Activated gamma-delta T cell (primary cell): ENCODE measurements around the gene PPARA.

Experiments used
- DNase-seq: peaks from one replicate; lab custom pipeline; 2025; lab: John Stamatoyannopoulos, UW

The PPARA gene

DNA sequence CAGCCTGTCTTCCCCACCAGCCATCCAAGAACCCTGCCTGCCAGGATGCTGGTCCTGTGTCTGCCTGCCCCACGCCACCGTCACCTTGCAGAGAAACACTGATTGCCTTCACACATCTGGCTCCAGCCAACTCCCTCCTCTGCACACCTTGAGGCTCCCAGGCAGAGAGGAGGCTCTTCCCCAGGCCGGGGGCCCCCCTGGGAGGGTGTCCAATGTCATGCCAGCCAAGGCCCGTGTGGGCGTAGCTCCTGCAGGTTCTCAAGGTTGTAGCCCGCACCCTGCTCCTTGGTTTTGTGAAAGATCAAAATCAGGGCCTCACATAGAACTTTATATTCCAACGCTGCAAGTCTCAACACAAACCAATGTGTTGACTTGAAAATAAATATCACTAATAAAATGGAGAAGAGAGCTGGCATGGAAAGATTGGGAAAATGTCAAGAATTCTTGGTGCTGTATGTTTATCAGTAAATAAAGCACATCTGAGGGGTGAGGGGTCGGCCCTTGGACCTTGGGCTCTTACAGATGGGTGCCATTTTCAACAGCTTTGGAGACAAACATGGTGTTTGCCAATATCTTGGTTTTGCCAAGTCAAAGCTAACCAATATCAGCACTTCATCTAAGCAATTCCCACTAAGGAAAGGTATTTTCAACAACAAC, 6.7 kb upstream of the PPARA start:
- DNase-seq: no peak

DNA sequence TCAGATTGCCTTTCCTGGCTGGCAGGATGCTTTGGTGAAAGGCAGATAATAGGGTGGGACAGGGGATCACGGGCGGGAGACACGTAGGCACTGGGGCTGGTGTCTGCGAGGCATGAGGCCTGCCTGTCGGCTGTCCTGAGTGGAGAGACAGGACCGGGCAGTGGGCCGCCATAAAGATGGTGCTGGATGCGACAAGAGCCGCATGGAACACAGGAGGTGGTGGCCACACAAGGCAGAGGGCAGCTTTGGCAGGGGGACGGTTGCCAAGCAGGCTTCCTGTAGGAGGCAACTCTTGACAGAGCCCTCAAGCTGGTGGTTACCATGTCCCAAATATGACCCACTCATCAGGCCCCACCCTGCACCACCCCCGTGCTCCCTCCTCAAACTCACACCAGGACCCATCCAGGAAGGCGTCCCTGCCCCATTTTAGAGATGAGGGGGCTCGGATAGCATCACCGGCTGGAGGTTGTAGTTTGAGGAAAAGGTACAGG, 4.9 kb upstream of the PPARA start:
- DNase-seq: no peak

DNA sequence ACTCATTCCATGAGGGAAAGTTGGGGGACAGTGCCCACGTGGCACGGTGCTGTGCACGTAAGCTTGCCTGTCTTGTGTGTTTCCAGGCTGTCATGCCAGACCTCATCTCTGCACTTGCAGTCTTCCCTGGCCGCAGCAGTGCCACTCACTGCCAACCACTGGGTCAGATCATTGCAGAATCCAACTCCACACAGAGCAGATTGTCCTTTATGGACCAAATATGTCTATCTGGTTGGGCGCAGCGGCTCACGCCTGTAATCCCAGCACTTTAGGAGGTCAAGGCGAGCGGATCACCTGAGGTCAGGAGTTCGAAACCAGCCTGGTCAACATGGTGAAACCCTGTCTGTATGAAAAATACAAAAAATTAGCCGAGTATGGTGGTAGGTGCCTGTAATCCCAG, 4.4 kb upstream of the PPARA start:
- DNase-seq: no peak

DNA sequence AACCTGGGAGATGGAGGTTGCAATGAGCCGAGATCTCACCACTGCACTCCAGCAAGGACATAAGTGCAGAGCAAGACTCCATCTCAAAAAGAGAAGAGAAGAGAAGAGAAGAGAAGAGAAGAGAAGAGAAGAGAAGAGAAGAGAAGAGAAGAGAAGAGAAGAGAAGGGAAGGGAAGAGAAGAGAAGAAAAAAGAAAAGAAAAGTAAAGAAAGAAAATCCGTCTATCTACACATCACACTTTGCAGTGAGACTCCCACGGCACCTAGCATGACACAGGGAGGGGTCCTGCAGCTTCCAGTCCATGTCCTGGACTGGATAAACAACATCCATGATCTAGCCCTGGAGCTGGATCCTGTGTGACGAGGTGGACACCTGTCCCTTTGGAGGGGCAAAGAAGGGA, 4.0 kb upstream of the PPARA start:
- DNase-seq: no peak

DNA sequence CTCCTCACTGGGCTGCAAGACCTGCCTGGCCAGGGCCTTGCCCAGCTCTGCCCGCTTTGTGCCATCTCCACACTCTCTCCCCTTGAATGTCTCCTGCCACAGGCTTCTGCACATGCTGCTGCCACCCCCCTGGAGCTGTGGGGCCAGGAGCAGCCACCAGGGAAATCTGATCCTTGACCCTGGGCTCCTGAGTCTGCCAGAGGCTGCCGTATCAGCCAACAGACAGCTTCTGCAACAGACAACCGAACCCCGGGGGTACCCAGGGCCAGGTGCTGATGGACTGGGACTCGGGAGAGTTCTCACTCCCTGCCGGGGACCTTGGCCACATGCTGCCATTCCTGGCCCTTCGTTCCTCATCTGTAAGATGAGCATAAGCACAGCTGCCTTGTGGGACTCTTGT, 3.3 kb upstream of the PPARA start:
- no peak for DNase-seq

DNA sequence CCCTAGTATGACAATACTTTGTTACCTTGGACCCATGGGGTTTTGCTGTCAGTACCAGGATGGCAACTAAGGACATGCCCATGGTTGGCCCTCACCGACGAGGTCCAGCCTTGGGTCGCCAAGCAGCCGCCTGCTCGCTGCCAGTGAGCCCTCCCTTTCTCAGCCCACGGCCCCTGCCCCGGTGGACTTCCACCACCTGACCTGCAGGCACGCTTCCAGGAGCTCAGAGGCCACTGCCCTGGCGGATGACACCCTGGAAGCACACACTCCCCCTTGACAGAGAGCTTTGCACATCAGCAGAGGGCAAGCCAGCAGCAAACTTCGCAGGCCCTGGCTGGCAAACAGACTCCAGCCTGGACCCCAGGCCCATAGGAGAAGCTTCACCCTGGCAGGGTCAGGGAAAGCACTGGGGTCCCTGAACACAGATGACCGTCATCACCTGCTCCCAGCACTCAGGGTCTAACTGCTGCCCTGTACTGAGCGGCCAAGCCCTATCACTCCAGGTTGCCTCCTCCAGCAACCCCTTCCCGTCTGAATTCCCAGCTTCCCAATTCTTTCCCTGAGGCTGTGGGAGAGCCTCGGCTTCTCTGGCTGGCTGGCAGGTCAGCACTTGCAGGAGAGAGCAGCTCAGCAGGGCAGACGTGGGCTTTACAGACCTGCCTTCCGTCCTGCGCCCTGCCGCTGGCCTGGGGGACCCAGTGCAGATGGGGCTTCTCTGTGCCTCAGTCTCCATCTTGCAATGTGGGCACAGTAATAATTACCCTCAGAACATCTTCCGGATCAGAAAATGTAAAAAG, 2.7 kb upstream of the PPARA start:
- DNase-seq: no peak

DNA sequence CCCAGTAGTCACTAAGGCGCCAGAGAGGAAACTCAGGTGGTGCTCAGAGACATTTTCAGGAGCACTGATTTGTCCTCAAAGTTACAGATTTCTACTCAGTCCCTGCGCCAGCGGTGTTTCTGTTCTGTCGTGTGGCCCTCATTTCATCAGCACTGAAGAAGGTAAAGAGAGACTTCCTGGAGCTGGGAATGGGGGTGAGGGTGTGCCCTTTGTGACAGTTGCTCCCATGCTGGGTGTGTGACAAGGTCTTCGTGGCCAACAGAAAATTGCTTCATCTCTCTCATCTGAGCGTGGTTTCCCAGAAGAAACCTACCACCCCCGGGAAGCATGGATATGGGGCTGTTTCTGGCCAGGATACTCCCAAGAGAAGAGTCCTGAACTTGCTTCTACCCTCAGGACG, 2.0 kb upstream of the PPARA start:
- no peak for DNase-seq

DNA sequence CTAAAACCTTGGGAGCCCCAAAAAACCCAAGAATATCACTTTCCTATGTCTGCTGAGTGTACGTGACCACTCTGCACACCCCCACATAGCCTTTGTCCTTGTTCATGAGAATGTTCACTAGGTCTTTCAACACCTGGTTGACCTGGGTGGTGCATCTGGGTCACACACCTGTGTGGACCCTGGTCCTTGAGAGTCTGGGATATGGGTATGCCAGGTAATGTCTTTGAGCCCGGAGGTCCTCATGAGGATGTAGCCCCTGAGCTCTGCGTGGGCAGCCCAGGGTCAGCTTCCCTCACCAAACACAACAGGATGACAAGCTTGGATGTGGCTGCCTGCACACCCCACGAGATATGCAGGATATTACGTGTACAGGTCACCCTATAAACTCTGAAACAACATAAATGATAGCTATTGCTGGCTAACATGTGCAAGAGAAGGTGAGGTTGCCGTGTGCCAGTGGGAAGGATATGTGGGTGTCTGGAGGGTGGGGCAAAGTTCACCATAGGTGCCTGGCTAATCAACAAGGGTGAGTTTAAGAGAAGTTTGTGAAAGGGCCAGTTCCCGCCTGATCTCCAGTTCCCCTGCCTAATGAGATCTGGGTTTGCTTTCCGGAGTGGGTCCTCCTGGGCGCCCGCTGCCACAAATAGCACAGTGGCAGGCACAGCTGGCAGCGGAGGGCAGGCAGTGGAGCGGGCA, 1.4 kb upstream of the PPARA start:
- no peak for DNase-seq

DNA sequence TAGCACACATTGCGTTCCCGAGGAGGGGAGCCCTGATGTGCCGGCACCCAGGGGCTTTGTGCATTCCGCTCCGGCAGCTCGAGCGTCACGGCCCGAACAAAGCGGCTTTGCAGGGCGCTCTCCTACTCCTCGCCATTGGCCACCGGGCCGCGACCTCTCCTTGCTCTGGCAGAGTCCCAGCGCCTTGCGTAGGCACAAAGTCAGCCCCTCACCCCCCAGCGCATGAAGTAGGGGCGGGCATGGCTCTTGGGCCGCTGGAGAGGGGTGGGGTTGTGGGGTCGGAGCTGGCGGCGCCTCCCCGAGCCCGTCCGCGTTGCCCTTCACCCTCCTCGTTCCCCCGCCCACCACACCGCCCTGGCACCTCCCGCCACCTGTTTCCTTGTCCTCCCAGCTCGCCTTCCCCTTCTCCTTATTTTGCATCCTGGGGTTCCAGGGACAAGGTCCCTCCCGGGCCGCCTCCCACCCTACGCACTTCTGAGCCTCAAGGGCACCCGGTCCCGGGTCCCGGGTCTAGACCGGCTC, 753 bp upstream of the PPARA start:
- peak; percentile 39 for DNase-seq

DNA sequence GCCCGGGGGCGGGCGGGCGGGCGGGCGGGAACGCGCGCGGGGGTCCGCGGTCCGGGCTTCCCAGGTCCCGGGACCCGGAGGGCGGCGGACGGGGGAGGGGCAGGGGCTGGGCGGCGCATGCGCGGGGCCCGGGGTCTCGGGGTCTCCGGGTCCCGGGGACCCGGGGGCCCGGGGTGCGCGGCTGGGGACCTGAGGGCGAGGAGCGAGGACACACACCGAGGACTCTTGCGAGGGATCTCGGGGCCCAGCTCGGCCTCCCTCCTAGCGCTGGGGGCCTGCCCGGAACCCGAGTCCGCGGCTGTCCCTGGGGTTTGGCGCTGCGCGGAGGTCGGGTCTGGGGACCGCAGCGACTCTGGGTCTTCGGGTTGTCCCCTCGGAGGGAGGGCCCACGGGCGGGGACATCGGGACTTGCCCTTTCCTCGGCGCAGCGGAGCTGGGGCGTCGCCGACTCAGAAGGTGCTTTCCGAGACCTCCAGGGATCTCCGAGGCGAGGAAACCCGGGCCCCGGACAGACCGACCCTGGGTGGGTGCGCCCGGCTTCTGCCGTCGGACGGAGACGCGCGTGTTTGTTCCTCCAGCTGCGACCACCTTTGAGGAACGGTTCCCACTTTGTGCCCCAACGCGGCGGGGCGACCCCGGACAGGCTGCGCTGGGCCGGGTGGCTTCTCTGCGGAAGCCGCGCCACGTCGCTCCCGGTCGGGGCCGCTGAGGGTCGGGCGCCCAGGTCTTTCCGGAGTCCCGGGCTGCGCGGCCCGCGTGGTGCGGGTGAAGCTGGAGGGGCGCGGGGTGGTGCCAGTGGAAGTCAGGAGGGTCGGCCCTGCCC, 540 bp downstream of the PPARA start:
- DNase-seq: peak; percentile 50

DNA sequence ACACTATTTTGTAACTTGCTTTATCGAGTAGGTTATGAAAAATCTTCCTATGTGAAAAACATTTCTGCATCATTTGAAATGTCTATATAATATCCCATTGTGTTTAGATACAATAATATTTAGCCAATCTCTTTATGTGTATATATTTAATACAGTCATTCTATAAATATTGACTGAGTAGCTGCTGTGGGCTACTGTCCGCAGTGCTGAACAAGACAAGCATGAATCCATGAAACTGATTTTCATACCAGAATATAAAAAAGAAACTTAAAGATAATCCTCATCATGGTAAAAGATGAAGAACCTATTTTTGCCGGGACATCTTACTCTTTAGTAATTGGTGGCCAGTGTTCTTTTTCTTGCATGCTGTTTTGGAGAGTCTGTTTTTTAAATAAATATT, 3.6 kb downstream of the PPARA start:
- no peak for DNase-seq

DNA sequence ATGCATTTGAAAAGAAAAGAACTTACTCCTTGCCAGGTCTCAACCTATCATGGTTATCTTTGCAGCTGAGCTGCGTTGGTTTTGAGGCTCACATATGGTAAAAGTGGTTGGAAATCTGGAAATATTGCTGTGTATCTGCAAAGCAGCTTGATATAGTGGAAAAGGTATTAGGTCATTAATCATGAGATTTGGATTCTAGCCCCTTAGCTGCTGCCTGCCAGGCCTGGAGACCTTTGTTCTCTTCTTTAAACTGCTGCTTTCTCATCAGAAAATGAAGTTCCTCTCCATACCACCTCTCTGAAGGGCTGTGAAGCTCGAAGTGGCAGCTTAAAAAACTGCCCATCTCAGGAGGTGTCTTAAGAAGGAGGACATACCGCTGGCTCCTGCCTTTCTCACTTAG, 5.7 kb downstream of the PPARA start:
- DNase-seq: no peak

DNA sequence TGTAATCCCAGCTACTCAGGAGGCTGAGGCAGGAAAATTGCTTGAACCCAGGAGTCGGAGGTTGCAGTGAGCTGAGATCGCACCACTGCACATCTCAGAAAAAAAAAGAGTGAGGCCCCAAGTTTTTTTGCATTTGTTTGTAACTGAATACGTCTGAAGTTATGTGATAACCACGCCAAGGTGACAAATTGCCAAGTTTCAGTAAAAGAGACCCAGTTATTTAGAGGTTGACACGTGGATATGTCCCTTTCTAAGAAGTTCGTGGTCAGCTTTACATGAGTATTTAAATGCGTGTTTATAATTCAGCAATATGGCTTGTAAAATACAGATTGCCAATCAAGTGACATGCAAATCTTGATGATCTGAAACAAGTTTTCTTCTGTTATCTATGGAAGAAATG, 8.0 kb downstream of the PPARA start:
- DNase-seq: no peak

DNA sequence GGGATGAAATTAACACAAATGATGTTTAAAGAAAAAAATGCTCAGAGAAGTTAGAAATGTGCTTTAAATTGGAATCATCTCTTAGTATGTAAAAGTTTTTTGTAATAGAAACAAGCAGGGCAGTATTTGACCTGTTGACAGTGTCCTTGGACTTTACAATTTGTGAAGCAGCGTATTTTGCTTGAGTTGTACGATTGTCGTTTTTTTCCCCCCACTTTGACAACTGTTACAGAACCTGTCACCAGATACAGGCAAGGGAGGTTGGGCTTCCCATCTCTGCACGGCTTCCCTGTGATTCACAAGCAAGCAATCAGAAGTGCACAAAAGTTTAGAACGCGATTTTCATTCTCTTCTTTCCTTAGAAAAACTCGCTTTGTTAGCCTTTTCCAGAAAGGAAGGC, 8.9 kb downstream of the PPARA start:
- no peak for DNase-seq

DNA sequence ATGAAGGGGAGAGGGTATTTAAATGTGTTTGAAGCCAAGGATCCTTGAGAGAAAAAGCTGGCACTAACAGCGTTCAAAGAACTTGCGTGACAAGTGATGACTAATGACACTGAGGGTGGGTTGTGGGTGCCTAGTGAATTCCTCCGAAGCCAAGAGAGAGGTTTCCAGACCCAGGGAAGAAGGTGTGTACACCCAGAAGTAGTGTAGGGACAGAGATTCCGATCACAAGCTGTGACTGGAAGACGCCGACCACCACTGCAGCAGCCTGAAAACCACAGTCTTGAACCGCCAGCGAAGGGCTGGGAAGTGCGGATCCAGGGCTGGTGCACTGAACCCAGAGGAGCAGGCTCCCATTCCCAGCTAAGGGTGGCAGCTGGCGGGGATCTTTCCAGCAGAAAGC, 9.5 kb downstream of the PPARA start:
- DNase-seq: no peak

DNA sequence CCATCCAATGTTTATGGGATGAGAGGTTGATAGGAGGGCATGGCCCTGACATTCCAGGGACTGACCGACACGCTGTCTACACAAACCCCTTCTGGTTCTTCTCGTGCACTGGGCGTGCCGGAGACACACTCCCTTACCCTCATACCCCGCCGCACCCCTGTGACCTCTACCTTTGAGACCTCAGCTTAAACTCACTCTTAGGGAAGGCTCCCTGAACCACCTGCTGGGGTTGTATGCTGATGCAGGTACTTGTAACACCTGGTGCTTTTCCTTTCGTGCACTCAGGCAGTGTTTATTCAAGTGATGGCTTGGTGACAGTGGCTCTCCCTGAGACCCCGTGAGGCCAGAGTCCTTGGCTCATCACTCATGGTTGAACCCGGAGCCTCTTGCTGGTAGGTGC, 12.0 kb downstream of the PPARA start:
- DNase-seq: no peak

DNA sequence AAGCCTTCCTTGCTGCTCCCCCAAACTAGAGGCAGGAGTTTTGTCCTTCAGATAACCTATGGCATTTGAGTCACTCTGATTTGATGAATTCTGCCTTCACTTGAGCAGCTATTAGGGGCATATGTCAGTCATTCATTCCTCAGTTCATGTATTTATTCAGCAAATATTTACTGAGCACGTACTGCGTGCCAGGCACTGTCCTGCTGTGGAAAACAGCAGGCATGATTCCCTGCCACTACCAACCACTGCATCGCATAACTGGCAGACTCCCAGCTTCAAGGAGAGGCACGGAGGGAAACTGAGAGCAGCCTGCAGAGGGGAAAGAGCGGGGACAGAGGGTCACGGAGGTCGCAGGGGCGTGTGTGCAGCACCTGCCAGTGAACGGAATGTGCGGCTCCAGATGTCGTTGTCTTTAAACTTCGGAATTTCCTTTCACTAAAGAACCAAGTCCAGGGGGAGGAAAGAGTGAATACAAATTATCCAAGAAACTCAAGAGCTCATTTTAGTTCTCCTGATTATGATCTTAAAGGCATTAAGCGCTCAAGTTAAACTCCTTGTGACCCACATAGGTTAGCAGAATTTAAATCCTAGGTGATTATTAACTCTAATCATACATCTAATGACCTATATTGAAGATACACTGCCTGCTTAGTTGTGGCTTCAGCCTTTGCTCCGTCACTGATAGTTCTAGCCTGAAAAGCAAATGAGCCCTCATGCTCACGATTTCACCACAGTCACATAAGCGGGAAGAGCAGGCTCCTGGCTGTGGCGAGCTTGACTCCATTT, 12.6 kb downstream of the PPARA start:
- DNase-seq: no peak

DNA sequence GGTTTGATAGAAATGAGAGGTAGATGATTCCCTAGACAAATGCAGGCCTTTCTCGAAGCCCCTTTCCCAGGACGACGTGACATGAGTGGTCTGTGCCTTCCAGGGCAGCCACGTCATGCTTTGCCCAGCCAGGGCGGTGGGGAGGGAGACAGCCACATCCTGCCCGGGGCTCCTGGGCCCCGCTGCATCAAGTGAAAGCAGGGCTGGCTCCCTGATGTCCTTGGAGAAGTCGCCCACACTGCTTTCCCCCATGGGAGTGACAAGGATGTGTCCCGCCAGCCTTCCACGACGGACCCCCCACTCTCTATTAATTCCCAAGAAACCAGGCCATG, 13.2 kb downstream of the PPARA start:
- no peak for DNase-seq

DNA sequence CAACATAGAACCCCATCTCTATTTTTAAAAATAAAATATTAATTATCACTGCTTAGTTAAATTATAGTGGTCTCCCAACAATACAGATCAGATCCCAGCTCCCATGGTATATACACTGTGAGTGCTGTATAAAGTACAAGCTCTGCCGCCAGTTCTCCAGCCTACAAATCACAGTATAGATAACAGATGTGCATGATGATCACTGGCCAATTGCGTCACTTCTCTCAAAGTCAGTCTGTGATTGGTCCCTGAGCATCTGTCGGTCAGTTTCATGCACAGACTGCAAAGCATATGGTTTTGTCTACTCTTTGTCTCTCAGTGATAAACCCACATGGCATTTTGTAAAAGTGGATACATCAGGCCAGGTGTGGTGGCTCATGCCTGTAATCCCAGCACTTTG, 15.7 kb downstream of the PPARA start:
- DNase-seq: no peak

DNA sequence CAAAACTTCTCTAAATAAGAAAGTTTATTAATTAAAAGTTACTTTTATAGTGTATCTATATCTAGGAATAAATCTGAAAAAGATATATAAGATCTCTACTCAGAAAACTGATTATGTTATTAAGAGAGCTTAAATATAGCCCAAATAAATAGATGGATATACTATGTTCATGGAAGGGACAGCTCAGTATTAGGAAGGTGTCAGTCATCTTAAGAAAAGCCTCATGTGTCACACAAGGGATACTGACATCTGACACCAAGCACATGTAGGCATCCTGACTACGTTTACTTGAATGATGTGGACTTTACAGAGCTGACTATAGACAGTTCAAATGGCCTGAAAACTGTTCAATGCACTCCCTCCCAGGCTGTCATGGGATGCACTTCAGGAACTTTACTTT, 19.3 kb downstream of the PPARA start:
- DNase-seq: no peak

DNA sequence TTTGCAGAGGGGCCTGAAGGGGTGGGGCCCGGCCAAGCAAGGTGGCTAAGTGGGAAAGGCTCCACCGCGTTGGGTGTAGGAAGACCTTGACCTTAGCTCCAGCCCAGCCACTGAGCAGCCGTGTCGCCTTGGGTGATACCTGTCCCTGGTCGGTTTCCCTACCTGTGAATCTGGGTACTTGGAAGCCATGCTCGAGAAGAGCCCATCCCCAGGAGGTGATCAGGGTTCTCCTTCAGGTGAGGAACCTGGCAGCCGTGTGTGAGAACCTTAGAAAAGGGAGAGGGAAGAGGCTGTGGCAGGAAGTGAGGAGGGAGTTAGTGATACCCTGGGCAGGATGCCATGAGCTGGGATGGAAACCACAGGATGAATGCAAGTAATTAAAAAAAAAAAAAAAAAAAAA, 21.6 kb downstream of the PPARA start:
- no peak for DNase-seq
